Epithelial cell of proximal tubule (primary cell): ENCODE measurements around the gene ELP1. TPM values are rescaled to one million over a fixed set of nuclear protein-coding genes. Genes with fewer than 3 reads are reported as not detected.
"Not testable (repeated sequence)": the region's sequence is repeated elsewhere in the genome, so short reads cannot be mapped to it uniquely, and the experiment has no call there.

ENCODE experiments used
- DNase-seq: peaks from one replicate; pipeline ENCODE4 v3.0.0-alpha.2; 2011; ENCODE audit warnings: low read depth
- H3K4me3 ChIP-seq: 2 replicates; pipeline ENCODE4 v1.5.1; 2011; ENCODE audit warnings: low read depth, mild to moderate bottlenecking, low read length
- CTCF ChIP-seq: conservative IDR thresholded peaks from 2 replicates; pipeline ENCODE4 v1.5.1; 2012; ENCODE audit warnings: low read depth, mild to moderate bottlenecking, low read length
- total RNA-seq: library from RNA; depleted of rRNA; stranded (reverse); fragments of >200 nt; gene quantifications from 2 replicates; pipeline ENCODE4 v1.2.3, GENCODE V29; 2015

ELP1 gene
- total RNA-seq, 1 donor from 2014 or later, result 19.8 TPM

GRCh38 chr9:108910914-108911313 lies 23.0 kb downstream of the ELP1 start:
- no peak for DNase-seq
- TF ChIP-seq CTCF, result no peak
- H3K4me3 ChIP-seq, result no peak overlapping the region

- TF ChIP-seq CTCF, result no peak
- no peak for DNase-seq
- H3K4me3 ChIP-seq, result no peak overlapping the region
Observed at GRCh38 chr9:108910402-108910801, 23.5 kb downstream of the ELP1 start.

- H3K4me3 ChIP-seq, result no peak overlapping the region
- no peak for DNase-seq
- TF ChIP-seq CTCF, result no peak
Observed at GRCh38 chr9:108905494-108905893, 28.4 kb downstream of the ELP1 start.

- H3K4me3 ChIP-seq, result no peak overlapping the region
- no peak for TF ChIP-seq CTCF
- DNase-seq, result no peak
Observed at GRCh38 chr9:108904161-108904560, 29.8 kb downstream of the ELP1 start.

- no peak overlapping the region for H3K4me3 ChIP-seq
- no peak for TF ChIP-seq CTCF
- DNase-seq, result no peak
Observed at GRCh38 chr9:108903420-108904103, 30.4 kb downstream of the ELP1 start.

GRCh38 chr9:108900176-108900575 lies 33.7 kb downstream of the ELP1 start:
- no peak overlapping the region for H3K4me3 ChIP-seq
- TF ChIP-seq CTCF, result no peak
- DNase-seq, result no peak

- H3K4me3 ChIP-seq, DNase-seq: not testable (repeated sequence)
Observed at GRCh38 chr9:108899023-108899695, 34.8 kb downstream of the ELP1 start.
